DND-41 (cell line): Measurements from ENCODE around the gene RGR.

Experiments
- ATAC-seq: fragments of 200-7000 bp; cut with Tn5 transposase; 3 replicates; pipeline ENCODE4 v1.9.1; 2021; ENCODE audit warnings: low read depth; ENCODE audit not compliant: insufficient read depth
- DNase-seq: peaks from one replicate; pipeline ENCODE4 v3.0.0-alpha.2; 2020
- H2AFZ ChIP-seq: 2 replicates; pipeline ENCODE4 v1.6.0; 2012; ENCODE audit warnings: low read depth, low read length
- H3K27ac ChIP-seq: 2 replicates; pipeline ENCODE4 v1.5.1; 2012; ENCODE audit warnings: low read length, inconsistent platforms
- H3K27me3 ChIP-seq: fragments of 200-600 bp; sonication (generic); 2 replicates; pipeline ENCODE4 v1.6.0; 2012; ENCODE audit warnings: low read length, mild to moderate bottlenecking, inconsistent platforms; ENCODE audit not compliant: insufficient read depth, poor library complexity
- H3K36me3 ChIP-seq: 2 replicates; pipeline ENCODE4 v1.5.1; 2012; ENCODE audit warnings: low read length, inconsistent platforms; ENCODE audit not compliant: insufficient read depth
- H3K4me1 ChIP-seq: 2 replicates; pipeline ENCODE4 v1.5.1; 2012; ENCODE audit warnings: mild to moderate bottlenecking, low read length; ENCODE audit not compliant: insufficient read depth
- H3K4me2 ChIP-seq: 2 replicates; pipeline ENCODE4 v1.6.0; 2012; ENCODE audit warnings: mild to moderate bottlenecking, moderate library complexity, low read length, inconsistent platforms; ENCODE audit not compliant: insufficient read depth
- H3K4me3 ChIP-seq, 2 experiments: fragments of 200-600 bp in 1 of 2; shearing (Covaris generic) in 1 of 2; 2 replicates each; pipeline ENCODE4 v1.5.1; 2012 to 2016; ENCODE audit warnings: inconsistent platforms in 2 of 2, low read length in 2 of 2, mild to moderate bottlenecking in 2 of 2, low read depth in 1 of 2, moderate library complexity in 1 of 2
- H3K79me2 ChIP-seq: 2 replicates; pipeline ENCODE4 v1.6.0; 2012; ENCODE audit warnings: low read length, inconsistent platforms; ENCODE audit not compliant: insufficient read depth
- H3K9ac ChIP-seq: 2 replicates; pipeline ENCODE4 v1.6.0; 2012; ENCODE audit warnings: low read depth, mild to moderate bottlenecking, inconsistent platforms, low read length, moderate library complexity
- H3K9me3 ChIP-seq: 2 replicates; pipeline ENCODE4 v1.5.1; 2012; ENCODE audit warnings: low read length, moderate library complexity, mild to moderate bottlenecking, inconsistent platforms; ENCODE audit not compliant: insufficient read depth, severe bottlenecking
- H4K20me1 ChIP-seq: 2 replicates; pipeline ENCODE4 v1.6.0; 2012; ENCODE audit warnings: low read length; ENCODE audit not compliant: insufficient read depth
- EZH2 ChIP-seq: IDR thresholded peaks from 3 replicates; pipeline ENCODE4 v1.6.1; 2012; ENCODE audit warnings: borderline replicate concordance, low read depth, mild to moderate bottlenecking, moderate library complexity, low read length, inconsistent platforms; ENCODE audit not compliant: severe bottlenecking
- TF ChIP-seq, protein P1 (sequence below): IDR thresholded peaks from 2 replicates; pipeline ENCODE4 v1.5.1; 2012; ENCODE audit warnings: borderline replicate concordance, low read length, moderate library complexity, mild to moderate bottlenecking; ENCODE audit not compliant: poor library complexity, severe bottlenecking; ENCODE audit errors: extremely low read depth

The RGR gene

DNA sequence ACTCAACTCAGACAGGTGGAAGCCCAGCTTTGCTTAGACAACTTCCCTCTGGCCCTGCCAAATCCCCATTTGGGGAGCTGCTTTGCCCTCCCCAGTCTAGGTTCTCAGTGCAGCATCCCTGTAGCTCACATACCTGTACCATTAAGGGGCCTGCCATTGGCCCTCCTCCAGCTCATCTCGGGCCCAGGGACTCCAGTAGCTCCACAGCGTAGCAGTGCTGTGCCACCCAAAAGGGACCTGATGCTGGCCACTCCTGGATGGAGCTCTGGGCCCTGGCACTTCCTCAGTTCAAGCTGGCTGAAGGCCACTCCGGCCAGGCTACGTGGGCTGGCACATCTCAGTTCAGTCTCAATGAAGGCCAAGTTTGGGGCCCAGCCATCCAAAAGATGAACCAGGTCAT, 10.9 kb upstream of the RGR start:
- Histone ChIP-seq H2AFZ (no peak overlapping the region), H3K36me3 (no peaks in the 10 kb centered on the region), H3K4me2 (no peak overlapping the region), H3K4me3 (no peak overlapping the region), H4K20me1 (no peaks in the 10 kb centered on the region), H3K79me2 (no peaks in the 10 kb centered on the region), H3K9ac (no peak overlapping the region), H3K4me1 (no peaks in the 10 kb centered on the region), H3K27ac (no peak overlapping the region), H3K27me3 (no peaks in the 10 kb centered on the region), H3K9me3 (no peaks in the 10 kb centered on the region)
- no peak for DNase-seq
- ATAC-seq: no peak
- TF ChIP-seq EZH2: no peak
- TF ChIP-seq, protein P1, sequence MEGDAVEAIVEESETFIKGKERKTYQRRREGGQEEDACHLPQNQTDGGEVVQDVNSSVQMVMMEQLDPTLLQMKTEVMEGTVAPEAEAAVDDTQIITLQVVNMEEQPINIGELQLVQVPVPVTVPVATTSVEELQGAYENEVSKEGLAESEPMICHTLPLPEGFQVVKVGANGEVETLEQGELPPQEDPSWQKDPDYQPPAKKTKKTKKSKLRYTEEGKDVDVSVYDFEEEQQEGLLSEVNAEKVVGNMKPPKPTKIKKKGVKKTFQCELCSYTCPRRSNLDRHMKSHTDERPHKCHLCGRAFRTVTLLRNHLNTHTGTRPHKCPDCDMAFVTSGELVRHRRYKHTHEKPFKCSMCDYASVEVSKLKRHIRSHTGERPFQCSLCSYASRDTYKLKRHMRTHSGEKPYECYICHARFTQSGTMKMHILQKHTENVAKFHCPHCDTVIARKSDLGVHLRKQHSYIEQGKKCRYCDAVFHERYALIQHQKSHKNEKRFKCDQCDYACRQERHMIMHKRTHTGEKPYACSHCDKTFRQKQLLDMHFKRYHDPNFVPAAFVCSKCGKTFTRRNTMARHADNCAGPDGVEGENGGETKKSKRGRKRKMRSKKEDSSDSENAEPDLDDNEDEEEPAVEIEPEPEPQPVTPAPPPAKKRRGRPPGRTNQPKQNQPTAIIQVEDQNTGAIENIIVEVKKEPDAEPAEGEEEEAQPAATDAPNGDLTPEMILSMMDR: no peak

DNA sequence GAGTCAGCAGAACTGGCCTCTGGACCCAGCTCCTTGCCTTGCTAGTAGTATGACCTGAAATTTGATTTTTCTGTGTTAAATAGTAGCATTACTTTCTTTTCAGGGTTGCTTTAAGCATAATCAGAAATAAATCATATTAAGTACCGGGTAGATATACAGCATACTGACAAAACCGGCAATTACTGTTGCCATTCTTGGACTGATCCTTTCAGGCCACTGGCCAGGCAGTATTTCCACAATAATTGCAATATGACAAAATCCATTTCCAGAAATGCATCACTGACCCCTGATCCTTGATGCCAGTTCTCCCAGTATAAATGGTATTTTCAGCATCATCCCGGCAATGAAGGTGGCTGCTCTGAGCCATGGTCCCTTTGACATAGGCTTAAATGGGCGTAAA, 10.4 kb upstream of the RGR start:
- H3K9me3 ChIP-seq: no peaks in the 10 kb centered on the region
- H3K4me1 ChIP-seq: no peaks in the 10 kb centered on the region
- H3K27ac ChIP-seq: no peak overlapping the region
- no peak overlapping the region for H3K4me2 ChIP-seq
- H3K4me3 ChIP-seq: no peak overlapping the region
- H3K27me3 ChIP-seq: no peaks in the 10 kb centered on the region
- H2AFZ ChIP-seq: no peak overlapping the region
- no peaks in the 10 kb centered on the region for H4K20me1 ChIP-seq
- DNase-seq (no peak), ATAC-seq (no peak)
- no peak overlapping the region for H3K9ac ChIP-seq
- H3K79me2 ChIP-seq: no peaks in the 10 kb centered on the region
- no peak for TF ChIP-seq EZH2
- TF ChIP-seq, protein P1: no peak
- no peaks in the 10 kb centered on the region for H3K36me3 ChIP-seq

DNA sequence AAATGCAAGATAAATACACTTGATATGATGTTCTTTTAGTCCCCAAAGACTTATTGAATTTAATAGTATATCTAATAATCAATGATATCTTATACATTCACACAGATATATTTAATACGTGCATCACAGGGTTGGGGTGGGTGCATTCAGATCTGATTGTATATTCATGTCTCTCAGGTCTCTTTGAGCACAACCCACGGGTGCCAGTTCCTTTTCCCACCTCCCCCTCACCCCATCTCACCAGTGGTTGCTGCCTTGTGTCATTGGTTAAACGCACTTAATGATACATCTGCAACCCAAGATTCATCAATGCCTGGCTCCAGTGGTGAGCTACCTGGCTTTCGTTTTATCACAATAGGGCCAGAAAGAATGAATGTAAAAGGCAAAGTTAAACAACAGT, 9.8 kb upstream of the RGR start:
- Histone ChIP-seq H3K4me2 (no peak overlapping the region), H3K27me3 (no peaks in the 10 kb centered on the region), H3K4me1 (no peaks in the 10 kb centered on the region), H4K20me1 (no peaks in the 10 kb centered on the region), H3K27ac (no peak overlapping the region), H3K4me3 (no peak overlapping the region), H3K36me3 (no peaks in the 10 kb centered on the region), H3K79me2 (no peaks in the 10 kb centered on the region), H2AFZ (no peak overlapping the region), H3K9me3 (no peaks in the 10 kb centered on the region), H3K9ac (no peak overlapping the region)
- TF ChIP-seq, protein P1: no peak
- TF ChIP-seq EZH2: no peak
- ATAC-seq: no peak
- DNase-seq: no peak

DNA sequence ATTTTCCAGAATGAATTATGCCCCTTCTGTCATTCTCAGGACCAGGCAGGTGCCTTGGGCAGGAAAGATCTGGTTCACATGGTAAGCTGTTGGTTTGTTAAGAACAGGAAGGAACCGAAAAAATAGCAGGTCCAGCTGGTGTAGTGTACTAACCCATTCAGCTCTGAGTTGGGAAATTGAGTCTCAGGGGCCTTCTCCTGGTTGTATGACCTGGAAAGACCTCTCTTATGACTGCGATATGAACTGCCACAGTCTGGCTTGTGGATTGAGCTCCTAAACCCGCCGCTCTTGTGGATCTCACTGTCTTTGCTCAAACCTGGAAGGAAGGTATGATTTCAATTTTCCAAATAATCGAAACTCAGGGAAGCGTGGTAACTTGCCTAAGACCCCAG, 8.1 kb upstream of the RGR start:
- Histone ChIP-seq H3K79me2 (no peaks in the 10 kb centered on the region), H3K4me3 (no peak overlapping the region), H3K4me1 (no peaks in the 10 kb centered on the region), H3K4me2 (no peak overlapping the region), H3K9me3 (no peaks in the 10 kb centered on the region), H4K20me1 (no peaks in the 10 kb centered on the region), H2AFZ (no peak overlapping the region), H3K9ac (no peak overlapping the region), H3K36me3 (no peaks in the 10 kb centered on the region), H3K27me3 (peaks cover 5% of the 10 kb centered on the region), H3K27ac (no peak overlapping the region)
- no peak for ATAC-seq
- TF ChIP-seq, protein P1: no peak
- no peak for TF ChIP-seq EZH2
- DNase-seq: no peak
